ENCODE measurements around the gene TBX6. TPM values are rescaled to one million over a fixed set of nuclear protein-coding genes. Genes with fewer than 3 reads are reported as not detected.

TBX6 gene
- total RNA-seq, 1 donor from 2014 or later = 0.55 TPM

DNA sequence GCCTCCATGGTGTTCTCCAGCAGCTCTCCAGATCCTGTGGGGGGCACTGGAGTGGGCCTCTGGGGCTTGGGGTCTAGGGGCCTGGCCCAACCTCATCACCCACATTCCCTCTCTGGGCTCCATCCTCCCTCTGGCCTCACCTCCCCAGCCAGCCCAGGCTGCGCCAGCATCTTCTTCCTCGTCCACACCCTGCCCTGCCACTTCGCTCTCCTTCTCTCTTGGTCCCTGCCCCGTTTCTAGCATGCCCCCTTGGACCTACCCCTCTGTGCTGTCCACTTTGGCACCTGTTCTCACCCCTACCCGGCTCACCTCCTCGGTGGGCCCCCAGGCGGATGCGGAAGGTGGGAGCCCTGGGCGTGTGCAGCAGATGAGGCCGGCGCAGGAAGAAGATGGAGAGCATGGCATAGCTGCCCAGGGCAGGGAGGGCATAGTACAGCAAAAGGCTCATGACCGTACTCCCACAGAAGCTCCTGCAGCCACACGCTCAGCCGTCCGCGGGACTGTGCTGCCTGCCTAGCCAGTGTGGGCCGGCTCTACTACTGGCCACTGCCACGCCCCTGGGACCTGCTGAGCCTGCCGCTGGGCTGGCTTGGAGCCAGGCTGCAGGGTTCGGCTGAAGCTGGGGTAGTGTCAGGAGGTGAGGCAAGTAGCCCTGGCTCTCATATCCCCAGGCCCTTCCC lies 21.4 kb upstream of the TBX6 start, which contains the start of gene GDPD3:
TSS of gene GDPD3 (minus strand) at position 507 of the 680 bp plus-strand sequence. CDS start at position 448, 59 bp downstream.
- H3K4me3 Mint-ChIP-seq (ENCODE audit: unreplicated experiment) = no peak within 1 kb of the TSS
- no peaks in the 10 kb centered on the region for H3K9me3 Mint-ChIP-seq (ENCODE audit: low read depth)
- peak within 1 kb of the TSS; percentile 73 for H3K27ac Mint-ChIP-seq (ENCODE audit: unreplicated experiment)
- H3K27me3 Mint-ChIP-seq (ENCODE audit: low read depth) = no peaks in the 10 kb centered on the region
- TF ChIP-seq, protein P1, sequence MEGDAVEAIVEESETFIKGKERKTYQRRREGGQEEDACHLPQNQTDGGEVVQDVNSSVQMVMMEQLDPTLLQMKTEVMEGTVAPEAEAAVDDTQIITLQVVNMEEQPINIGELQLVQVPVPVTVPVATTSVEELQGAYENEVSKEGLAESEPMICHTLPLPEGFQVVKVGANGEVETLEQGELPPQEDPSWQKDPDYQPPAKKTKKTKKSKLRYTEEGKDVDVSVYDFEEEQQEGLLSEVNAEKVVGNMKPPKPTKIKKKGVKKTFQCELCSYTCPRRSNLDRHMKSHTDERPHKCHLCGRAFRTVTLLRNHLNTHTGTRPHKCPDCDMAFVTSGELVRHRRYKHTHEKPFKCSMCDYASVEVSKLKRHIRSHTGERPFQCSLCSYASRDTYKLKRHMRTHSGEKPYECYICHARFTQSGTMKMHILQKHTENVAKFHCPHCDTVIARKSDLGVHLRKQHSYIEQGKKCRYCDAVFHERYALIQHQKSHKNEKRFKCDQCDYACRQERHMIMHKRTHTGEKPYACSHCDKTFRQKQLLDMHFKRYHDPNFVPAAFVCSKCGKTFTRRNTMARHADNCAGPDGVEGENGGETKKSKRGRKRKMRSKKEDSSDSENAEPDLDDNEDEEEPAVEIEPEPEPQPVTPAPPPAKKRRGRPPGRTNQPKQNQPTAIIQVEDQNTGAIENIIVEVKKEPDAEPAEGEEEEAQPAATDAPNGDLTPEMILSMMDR (IDR thresholded peaks at IDR 0.05) = peak; percentile 15
- no peak for DNase-seq (ENCODE audit: low spot score)
- peaks cover 9% of the 10 kb centered on the region for H3K4me1 Mint-ChIP-seq (ENCODE audit: low read depth)
- H3K36me3 Mint-ChIP-seq (ENCODE audit: low read depth) = peaks cover 8% of the 10 kb centered on the region

DNA sequence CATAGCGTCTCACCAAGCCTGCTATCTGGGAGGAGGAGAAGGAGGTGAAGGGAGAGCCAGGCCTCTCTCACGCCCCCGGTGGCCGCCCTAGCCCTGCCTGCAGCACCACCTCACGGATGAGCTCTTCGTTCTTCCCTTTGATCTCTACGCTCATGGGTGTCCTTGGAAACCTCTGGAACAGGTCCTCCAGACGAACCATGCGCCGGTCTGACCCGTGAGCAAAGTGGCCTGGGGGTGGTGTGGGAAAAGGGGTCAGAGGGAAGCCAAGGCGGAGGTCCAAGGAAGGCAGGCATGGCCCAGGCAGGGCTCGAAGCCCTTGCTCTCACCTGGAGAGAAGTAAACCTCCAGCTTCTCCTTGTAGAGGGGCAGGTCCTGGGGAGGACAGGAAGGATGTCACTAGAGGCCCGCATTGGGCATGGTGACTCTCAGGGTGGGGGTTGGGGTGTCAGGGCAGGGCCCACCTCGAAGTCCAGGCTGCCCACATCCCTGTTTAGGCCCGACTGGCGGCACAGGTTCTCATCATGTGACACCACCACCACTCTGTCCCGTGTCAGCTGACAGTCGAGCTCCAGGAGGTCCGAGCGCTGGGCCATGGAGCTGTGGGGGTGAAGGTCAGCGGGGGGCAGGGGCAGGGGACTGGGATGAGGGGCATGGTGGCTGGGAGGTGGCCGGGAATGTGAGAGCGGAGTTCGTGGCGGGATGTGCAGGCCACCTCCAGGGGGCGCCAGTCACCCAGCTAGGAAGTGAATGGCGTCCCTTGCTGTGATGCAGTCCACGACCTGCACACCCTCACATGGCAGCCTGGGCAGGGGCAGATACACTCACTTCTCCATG lies 20.7 kb upstream of the TBX6 start:
- Mint-ChIP-seq H3K27ac (ENCODE audit: unreplicated experiment) (no peak overlapping the region), H3K27me3 (ENCODE audit: low read depth) (no peaks in the 10 kb centered on the region), H3K36me3 (ENCODE audit: low read depth) (peaks cover 10% of the 10 kb centered on the region), H3K4me3 (ENCODE audit: unreplicated experiment) (no peak overlapping the region), H3K4me1 (ENCODE audit: low read depth) (peaks cover 9% of the 10 kb centered on the region), H3K9me3 (ENCODE audit: low read depth) (no peaks in the 10 kb centered on the region)
- TF ChIP-seq, protein P1 (IDR thresholded peaks at IDR 0.05) = peak; percentile 78
- DNase-seq (ENCODE audit: low spot score) = no peak

DNA sequence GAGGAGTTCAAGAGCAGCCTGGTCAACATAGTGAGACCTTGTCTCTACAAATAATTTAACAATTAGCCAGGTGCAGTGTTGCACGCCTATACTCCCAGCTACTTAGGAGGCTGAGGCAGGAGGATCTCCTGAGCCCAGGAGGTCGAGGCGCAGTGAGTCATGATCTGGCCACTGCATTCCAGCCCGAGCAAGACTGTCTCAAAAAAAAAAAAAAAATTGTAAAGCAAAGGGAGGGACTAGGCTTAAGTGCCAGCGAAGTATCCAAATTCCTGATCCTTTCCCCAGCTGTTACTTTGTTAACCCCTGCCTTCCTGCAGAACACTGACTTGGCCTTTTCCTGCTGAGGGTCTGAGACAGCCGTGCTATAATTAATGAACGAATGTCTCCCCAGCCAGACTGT lies 18.9 kb upstream of the TBX6 start:
- Mint-ChIP-seq H3K9me3 (ENCODE audit: low read depth) (no peaks in the 10 kb centered on the region), H3K4me3 (ENCODE audit: unreplicated experiment) (no peak overlapping the region), H3K27ac (ENCODE audit: unreplicated experiment) (peak overlapping the region; percentile 62), H3K27me3 (ENCODE audit: low read depth) (no peaks in the 10 kb centered on the region), H3K4me1 (ENCODE audit: low read depth) (peaks cover 9% of the 10 kb centered on the region), H3K36me3 (ENCODE audit: low read depth) (peaks cover 14% of the 10 kb centered on the region)
- no peak for DNase-seq (ENCODE audit: low spot score)
- TF ChIP-seq, protein P1 (IDR thresholded peaks at IDR 0.05) = no peak

DNA sequence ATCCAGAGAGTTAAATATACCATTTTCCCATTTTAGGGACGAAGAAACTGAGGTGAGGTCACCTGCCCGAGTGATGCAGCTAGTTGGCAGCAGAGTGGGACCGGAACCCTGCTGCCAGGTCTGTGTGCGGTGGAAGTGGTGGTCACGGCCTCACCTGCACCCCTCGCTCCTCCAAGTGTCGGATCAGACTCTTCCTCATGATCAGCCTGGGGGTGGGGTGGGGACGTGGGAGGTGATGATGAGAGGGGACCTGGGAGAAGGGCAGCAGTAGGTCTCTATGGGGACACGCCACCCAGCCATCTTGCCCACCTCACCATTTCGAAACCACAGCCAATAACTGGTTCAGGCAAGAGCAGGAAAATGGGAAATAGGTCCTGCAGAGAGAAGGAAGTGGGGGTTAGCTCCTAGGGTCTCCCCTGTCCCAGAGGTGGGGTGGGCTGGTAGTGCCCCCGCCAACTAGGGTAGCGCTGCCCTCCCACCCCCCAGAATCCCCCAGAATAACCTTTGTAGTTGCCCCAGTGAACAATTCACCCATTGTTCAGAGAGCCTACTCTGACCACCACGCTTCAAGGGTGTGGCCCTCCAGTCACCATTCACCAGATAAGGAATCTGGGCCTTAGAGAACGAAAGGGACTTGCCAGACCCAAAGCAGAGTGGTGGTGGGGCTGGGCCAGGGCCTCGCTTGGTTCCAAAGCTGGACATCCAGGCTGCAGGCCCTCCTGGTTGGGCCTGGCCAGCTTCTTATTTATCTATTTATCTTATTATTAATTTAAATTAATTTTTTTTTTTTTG lies 16.5 kb upstream of the TBX6 start:
- H3K4me3 Mint-ChIP-seq (ENCODE audit: unreplicated experiment) = no peak overlapping the region
- peaks cover 9% of the 10 kb centered on the region for H3K4me1 Mint-ChIP-seq (ENCODE audit: low read depth)
- no peaks in the 10 kb centered on the region for H3K9me3 Mint-ChIP-seq (ENCODE audit: low read depth)
- DNase-seq (ENCODE audit: low spot score) = no peak
- H3K36me3 Mint-ChIP-seq (ENCODE audit: low read depth) = peaks cover 23% of the 10 kb centered on the region
- TF ChIP-seq, protein P1 (IDR thresholded peaks at IDR 0.05) = no peak
- no peaks in the 10 kb centered on the region for H3K27me3 Mint-ChIP-seq (ENCODE audit: low read depth)
- H3K27ac Mint-ChIP-seq (ENCODE audit: unreplicated experiment) = no peak overlapping the region

DNA sequence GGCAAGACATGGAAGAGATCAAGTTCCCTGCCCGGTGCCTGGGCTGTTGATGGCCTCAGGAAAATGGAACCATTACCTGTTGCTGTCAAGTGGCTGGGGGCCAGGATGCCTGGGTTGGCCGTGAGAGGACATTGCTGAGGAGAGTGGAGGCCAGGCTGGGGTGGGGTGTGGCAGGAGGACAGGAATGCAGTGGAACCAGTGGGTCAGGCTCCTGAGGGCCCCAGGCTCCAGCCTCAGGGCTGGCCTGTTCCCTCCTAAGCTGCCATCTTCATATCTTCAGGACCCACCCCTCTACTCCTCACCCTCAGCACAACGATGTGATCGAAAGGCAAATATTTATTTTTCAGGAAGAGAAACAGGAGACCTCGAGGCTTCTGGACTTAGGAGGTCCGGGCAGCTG lies 12.8 kb upstream of the TBX6 start:
- TF ChIP-seq, protein P1 (IDR thresholded peaks at IDR 0.05) = no peak
- H3K36me3 Mint-ChIP-seq (ENCODE audit: low read depth) = peaks cover 16% of the 10 kb centered on the region
- H3K27me3 Mint-ChIP-seq (ENCODE audit: low read depth) = no peaks in the 10 kb centered on the region
- H3K4me3 Mint-ChIP-seq (ENCODE audit: unreplicated experiment) = no peak overlapping the region
- H3K27ac Mint-ChIP-seq (ENCODE audit: unreplicated experiment) = no peak overlapping the region
- H3K9me3 Mint-ChIP-seq (ENCODE audit: low read depth) = no peaks in the 10 kb centered on the region
- DNase-seq (ENCODE audit: low spot score) = no peak
- H3K4me1 Mint-ChIP-seq (ENCODE audit: low read depth) = no peaks in the 10 kb centered on the region
